Measurements from ENCODE around the gene PCDHB14.
A peak's percentile ranks its signal among the peaks of the same experiment; 100 is the strongest.
"Not testable (repeated sequence)": the region's sequence is repeated elsewhere in the genome, so short reads cannot be mapped to it uniquely, and the experiment has no call there.

The PCDHB14 gene

DNA sequence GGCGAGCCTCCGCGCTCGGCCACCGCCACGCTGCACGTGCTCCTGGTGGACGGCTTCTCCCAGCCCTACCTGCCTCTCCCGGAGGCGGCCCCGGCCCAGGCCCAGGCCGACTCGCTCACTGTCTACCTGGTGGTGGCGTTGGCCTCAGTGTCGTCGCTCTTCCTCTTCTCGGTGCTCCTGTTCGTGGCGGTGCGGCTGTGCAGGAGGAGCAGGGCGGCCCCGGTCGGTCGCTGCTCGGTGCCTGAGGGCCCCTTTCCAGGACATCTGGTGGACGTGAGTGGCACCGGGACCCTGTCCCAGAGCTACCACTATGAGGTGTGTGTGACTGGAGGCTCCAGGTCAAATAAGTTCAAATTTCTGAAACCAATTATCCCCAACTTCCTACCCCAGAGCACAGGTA lies 12.3 kb upstream of the PCDHB14 start:
- DNase-seq: not testable (repeated sequence)

GRCh38 chr5:141213656-141214339 lies 9.3 kb upstream of the PCDHB14 start, which contains the start of gene PCDHB13:
Gene PCDHB13 (plus strand): TSS chr5:141213919. CDS start chr5:141214124, 205 bp downstream.
- peak; percentile 77 for DNase-seq

DNA sequence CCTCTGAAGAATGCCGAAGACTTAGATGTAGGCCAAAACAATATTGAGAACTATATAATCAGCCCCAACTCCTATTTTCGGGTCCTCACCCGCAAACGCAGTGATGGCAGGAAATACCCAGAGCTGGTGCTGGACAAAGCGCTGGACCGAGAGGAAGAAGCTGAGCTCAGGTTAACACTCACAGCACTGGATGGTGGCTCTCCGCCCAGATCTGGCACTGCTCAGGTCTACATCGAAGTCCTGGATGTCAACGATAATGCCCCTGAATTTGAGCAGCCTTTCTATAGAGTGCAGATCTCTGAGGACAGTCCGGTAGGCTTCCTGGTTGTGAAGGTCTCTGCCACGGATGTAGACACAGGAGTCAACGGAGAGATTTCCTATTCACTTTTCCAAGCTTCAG lies 8.6 kb upstream of the PCDHB14 start:
- DNase-seq: not testable (repeated sequence)

DNA sequence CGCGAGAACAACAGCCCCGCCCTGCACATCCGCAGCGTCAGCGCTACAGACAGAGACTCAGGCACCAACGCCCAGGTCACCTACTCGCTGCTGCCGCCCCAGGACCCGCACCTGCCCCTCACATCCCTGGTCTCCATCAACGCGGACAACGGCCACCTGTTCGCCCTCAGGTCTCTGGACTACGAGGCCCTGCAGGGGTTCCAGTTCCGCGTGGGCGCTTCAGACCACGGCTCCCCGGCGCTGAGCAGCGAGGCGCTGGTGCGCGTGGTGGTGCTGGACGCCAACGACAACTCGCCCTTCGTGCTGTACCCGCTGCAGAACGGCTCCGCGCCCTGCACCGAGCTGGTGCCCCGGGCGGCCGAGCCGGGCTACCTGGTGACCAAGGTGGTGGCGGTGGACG lies 7.6 kb upstream of the PCDHB14 start:
- not testable (repeated sequence) for DNase-seq

DNA sequence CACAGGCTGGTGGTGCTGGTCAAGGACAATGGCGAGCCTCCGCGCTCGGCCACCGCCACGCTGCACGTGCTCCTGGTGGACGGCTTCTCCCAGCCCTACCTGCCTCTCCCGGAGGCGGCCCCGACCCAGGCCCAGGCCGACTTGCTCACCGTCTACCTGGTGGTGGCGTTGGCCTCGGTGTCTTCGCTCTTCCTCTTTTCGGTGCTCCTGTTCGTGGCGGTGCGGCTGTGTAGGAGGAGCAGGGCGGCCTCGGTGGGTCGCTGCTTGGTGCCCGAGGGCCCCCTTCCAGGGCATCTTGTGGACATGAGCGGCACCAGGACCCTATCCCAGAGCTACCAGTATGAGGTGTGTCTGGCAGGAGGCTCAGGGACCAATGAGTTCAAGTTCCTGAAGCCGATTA lies 7.1 kb upstream of the PCDHB14 start:
- DNase-seq: not testable (repeated sequence)

DNA sequence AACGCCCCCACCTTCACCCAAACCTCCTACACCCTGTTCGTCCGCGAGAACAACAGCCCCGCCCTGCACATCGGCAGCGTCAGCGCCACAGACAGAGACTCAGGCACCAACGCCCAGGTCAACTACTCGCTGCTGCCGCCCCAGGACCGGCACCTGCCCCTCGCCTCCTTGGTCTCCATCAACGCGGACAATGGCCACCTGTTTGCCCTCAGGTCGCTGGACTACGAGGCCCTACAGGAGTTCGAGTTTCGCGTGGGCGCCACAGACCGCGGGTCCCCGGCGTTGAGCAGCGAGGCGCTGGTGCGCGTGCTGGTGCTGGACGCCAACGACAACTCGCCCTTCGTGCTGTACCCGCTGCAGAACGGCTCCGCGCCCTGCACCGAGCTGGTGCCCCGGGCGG lies 1.7 kb downstream of the PCDHB14 start:
- DNase-seq: not testable (repeated sequence)

DNA sequence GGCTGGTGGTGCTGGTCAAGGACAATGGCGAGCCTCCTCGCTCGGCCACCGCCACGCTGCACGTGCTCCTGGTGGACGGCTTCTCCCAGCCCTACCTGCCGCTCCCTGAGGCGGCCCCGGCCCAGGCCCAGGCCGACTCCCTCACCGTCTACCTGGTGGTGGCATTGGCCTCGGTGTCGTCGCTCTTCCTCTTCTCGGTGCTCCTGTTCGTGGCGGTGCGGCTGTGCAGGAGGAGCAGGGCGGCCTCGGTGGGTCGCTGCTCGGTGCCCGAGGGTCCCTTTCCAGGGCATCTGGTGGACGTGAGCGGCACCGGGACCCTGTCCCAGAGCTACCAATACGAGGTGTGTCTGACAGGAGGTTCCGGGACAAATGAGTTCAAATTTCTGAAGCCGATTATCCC lies 2.3 kb downstream of the PCDHB14 start:
- not testable (repeated sequence) for DNase-seq

GRCh38 chr5:141234109-141234667 lies 11.0 kb downstream of the PCDHB14 start:
- DNase-seq: no peak

- DNase-seq: not testable (repeated sequence)
Measured at GRCh38 chr5:141235922-141236321, 12.8 kb downstream of the PCDHB14 start.

- DNase-seq: no peak
Measured at GRCh38 chr5:141236516-141237313, 13.6 kb downstream of the PCDHB14 start.

GRCh38 chr5:141241496-141241895 lies 18.4 kb downstream of the PCDHB14 start:
- DNase-seq: no peak

DNA sequence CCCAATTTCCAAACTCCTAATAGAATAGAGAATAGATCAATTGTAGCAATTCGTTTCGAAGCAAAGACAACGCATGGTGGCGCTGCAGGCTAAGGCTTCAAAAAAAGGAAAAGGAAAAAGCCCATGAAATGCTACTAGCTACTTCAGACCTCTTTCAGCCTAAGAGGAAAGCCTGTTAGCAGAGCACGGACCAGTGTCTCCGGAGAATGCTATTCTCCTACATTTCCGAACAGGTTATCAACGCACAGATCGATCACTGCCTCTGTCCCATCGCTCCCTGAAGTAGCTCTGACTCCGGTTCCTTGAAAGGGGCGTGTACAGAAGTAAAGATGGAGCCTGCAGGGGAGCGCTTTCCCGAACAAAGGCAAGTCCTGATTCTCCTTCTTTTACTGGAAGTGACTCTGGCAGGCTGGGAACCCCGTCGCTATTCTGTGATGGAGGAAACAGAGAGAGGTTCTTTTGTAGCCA lies 22.1 kb downstream of the PCDHB14 start, which contains the start of gene PCDHB15:
TSS of gene PCDHB15 (plus strand) at position 146 of the 468 bp plus-strand sequence. CDS start at position 330, 184 bp downstream.
- DNase-seq: peak; percentile 71

DNA sequence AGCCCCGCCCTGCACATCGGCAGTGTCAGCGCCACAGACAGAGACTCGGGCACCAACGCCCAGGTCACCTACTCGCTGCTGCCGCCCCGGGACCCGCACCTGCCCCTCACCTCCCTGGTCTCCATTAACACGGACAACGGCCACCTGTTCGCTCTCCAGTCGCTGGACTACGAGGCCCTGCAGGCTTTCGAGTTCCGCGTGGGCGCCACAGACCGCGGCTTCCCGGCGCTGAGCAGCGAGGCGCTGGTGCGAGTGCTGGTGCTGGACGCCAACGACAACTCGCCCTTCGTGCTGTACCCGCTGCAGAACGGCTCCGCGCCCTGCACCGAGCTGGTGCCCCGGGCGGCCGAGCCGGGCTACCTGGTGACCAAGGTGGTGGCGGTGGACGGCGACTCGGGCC lies 23.8 kb downstream of the PCDHB14 start:
- not testable (repeated sequence) for DNase-seq

DNA sequence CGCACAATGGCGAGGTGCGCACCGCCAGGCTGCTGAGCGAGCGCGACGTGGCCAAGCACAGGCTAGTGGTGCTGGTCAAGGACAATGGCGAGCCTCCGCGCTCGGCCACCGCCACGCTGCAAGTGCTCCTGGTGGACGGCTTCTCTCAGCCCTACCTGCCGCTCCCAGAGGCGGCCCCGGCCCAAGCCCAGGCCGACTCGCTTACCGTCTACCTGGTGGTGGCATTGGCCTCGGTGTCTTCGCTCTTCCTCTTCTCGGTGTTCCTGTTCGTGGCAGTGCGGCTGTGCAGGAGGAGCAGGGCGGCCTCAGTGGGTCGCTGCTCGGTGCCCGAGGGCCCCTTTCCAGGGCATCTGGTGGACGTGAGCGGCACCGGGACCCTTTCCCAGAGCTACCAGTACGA lies 24.3 kb downstream of the PCDHB14 start:
- not testable (repeated sequence) for DNase-seq

- DNase-seq: peak; percentile 44
Measured at GRCh38 chr5:141250576-141250975, 27.4 kb downstream of the PCDHB14 start.

DNA sequence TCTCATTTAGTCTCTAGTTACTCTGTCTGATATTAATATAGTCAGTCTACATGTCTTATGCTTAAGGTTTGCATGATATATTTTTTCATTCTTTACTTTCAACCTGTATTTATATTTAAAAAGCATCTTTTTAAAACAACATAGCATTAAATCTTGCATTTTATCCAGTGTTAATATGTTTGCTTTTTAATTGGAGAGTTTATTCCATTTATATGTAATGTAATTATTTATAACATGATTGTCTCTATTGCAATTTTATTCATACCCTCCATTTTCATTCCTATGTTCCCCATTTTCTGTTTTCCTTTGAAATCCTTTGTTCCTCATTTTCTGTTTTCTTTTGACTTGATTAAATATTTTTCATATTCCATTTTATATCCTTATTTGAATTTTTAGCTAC lies 35.3 kb downstream of the PCDHB14 start:
- no peak for DNase-seq

DNA sequence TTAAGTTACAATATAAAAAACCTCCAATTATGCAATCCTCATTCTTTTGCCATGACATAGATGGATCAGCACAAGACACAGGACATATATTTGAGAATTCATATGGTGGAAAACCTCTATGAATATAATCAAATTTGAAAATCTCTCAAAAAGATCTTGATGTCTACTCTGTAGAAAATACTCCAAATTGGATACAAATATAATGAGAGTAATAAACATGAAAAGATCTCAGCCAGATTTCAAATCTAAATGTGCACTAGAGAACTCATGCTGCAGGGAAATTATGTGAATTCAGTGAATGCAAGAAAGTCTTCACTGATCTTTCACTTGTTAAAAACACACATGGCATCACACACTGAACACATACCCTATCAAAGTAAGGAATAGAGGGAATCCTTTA lies 35.8 kb downstream of the PCDHB14 start:
- no peak for DNase-seq

DNA sequence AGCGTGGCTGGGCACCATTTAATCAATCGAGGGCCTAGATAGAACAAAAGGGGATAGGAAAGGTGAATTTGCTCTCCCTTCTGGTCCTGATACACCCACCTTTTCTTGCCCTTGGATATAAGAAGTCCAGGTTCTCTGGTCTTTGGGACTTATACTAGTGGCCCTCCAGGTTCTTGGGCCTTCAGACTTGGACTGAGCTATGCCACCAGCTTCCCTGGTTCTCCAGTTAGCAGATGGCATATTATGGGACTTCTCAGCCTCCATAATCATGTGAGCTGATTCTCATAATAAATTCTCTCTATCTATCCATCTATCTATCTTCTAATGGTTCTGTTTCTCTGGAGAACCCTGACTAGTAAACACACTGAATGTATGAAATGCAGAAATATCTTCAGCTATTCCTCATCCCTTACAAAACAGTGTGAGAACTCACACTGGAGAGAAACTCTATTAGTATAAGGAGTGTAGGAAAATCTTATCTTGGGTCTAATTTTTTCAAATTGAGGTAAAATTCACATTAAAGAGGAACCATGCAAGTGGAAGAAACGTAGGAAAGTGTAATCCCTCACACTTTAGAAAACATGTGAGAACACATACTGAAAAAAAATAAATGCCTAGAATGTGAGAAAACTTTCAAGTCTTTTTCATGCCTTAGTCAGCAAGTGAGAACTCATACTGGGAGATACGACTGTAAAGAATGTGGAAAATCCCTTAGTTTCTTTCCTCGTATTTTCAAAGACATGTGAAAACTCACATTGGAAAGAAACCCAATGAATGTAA lies 37.5 kb downstream of the PCDHB14 start:
- DNase-seq: no peak

GRCh38 chr5:141261238-141261546 lies 38.0 kb downstream of the PCDHB14 start:
- no peak for DNase-seq

- no peak for DNase-seq
Measured at GRCh38 chr5:141269195-141269594, 46.1 kb downstream of the PCDHB14 start.

DNA sequence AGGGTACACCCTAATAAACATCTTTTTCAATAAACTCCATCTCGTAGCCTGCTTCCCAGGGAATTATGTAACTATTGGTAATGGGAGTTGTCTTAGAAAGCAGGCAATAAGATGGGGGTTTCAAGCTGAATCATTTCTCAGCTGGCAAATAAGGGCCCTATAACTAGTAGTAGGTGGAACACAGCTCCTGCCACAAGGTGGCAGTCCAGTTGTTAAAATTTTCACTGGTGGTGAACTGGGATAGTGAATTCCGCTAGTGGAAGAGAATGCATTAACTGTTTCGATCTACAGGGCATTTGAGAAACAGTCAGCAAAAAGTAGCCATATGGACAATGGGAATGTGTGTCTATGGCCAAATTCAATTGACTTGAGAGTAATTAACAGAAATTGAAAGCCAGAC lies 49.8 kb downstream of the PCDHB14 start:
- peak; percentile 11 for DNase-seq

Data from NCI-H69 (cell line).